ENCODE results near the gene RNF223. TPM values are rescaled to one million over a fixed set of nuclear protein-coding genes. Genes with fewer than 3 reads are reported as not detected.

RNF223 gene
- polyA plus RNA-seq, 2 donors, result 28.2 to 44.2 TPM

DNA sequence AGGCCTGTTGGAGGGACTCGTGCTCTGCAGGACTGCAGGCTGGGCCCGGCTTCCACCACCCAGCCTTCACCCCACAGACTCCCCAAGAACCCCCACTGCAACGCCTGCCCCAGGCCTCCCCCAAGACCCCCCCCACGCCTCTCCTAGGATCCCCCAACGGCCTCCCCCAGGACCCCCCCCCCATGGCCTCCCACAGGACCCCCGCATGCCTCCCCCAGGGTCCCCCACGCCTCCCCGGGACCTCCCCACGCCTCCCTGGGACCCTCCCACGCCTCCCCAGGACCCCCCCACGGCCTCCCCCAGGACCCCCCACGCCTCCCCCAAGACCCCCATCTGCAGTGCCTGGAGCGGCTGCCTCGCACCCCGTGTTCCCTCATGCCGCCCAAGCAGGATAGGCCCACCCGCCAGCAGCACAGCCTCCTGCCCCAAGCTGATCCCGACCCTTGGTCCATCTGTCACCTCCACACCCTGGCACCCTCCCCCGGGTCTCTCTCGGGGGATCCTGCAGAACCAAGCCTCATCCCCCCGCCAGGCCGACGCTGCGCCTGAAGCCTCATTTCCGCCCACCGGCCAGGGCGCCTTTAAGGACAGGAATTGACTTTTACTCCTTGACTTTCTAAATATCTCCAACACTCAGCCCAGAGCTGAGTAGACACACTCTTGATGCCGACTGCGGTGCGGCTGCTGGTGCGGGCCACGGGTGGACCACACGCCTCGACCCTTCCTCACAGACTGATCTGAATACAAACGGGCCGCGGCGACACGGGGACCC, 14.1 kb upstream of the RNF223 start:
- Histone ChIP-seq H3K27me3 (ENCODE audit: control insufficient read depth in 1 of 2, insufficient read depth in 2 of 2, low read length in 2 of 2) (no peaks in the 10 kb centered on the region), H3K4me3 (ENCODE audit: low read depth in 1 of 2, low read length in 2 of 2) (no peak overlapping the region), H3K9me3 (ENCODE audit: control insufficient read depth in 2 of 2, insufficient read depth in 1 of 2, low read depth in 1 of 2, low read length in 1 of 2) (no peaks in the 10 kb centered on the region), H3K36me3 (ENCODE audit: control insufficient read depth in 2 of 2, insufficient read depth in 2 of 2, low read length in 1 of 2) (peaks cover 0 to 11% of the 10 kb centered on the region in 2 donors), H3K27ac (ENCODE audit: low read depth in 2 of 2, low read length in 1 of 2) (no peak overlapping the region), H3K4me1 (ENCODE audit: control insufficient read depth in 2 of 2, insufficient read depth in 2 of 2, low read length in 1 of 2) (no peaks in the 10 kb centered on the region)
- WGBS, 2 donors, result 92 to 94% methylated on average over 27 to 39 of the region's 39 CpGs

DNA sequence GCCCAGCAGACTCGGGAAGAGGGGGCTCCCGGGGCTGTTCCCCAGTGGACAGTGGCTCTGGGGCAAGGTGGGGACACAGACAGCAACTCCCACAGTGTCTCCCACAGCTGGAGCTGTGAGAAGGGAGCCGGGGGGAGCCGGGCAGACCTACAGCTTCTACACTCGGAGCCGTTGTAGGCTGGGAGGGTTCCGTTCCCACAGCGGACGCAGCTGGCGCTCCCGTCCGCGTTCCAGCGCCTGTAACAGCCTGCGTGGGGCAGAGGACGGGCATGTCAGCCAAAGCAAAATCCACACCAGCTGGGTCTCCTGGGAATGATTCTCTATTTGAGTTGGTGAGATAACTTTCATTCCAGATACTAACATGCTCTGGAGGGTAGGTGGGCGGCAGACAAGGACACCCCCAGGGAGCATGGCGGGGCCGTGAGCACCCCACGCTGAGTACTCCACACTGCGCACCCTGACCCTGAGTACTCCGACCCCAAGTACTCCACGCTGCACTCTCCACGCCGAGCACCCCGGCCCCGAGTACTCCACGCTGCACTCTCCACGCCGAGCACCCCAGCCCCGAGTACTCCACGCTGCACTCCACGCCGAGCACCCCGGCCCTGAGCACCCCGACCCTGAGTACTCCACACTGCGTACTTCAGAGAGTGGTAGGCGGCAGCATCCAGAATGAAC, 13.4 kb upstream of the RNF223 start:
- peaks cover 0 to 3% of the 10 kb centered on the region in 2 donors for H3K4me1 ChIP-seq (ENCODE audit: control insufficient read depth in 2 of 2, insufficient read depth in 2 of 2, low read length in 1 of 2)
- no peaks in the 10 kb centered on the region for H3K9me3 ChIP-seq (ENCODE audit: control insufficient read depth in 2 of 2, insufficient read depth in 1 of 2, low read depth in 1 of 2, low read length in 1 of 2)
- WGBS, 2 donors, result 92 to 94% methylated on average over 38 of the region's 38 CpGs
- no peak overlapping the region for H3K27ac ChIP-seq (ENCODE audit: low read depth in 2 of 2, low read length in 1 of 2)
- H3K4me3 ChIP-seq (ENCODE audit: low read depth in 1 of 2, low read length in 2 of 2), result no peak overlapping the region
- H3K27me3 ChIP-seq (ENCODE audit: control insufficient read depth in 1 of 2, insufficient read depth in 2 of 2, low read length in 2 of 2), result no peaks in the 10 kb centered on the region
- H3K36me3 ChIP-seq (ENCODE audit: control insufficient read depth in 2 of 2, insufficient read depth in 2 of 2, low read length in 1 of 2), result peaks cover 0 to 11% of the 10 kb centered on the region in 2 donors

DNA sequence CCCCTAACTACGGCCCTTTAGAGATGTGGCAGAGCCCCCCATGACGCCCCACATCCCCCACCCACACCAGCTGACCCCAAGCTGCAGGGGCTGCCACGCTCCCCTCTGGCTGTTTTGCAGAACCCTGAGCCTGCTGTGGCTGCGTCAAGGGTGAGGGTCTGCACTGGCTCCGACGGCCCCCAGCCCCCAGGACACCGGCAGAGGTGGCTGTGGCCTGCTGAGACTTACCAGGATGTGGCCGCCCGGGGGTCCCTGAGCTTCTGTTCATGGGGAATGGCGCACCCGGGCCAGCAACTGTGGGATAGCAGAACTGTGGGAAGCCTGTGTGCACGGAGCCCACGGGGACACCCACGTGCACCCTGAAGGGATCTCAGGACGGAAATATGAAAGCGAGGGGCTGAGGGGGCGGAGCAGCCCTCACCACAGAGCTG, 12.8 kb upstream of the RNF223 start:
- Histone ChIP-seq H3K4me3 (ENCODE audit: low read depth in 1 of 2, low read length in 2 of 2) (no peak overlapping the region), H3K9me3 (ENCODE audit: control insufficient read depth in 2 of 2, insufficient read depth in 1 of 2, low read depth in 1 of 2, low read length in 1 of 2) (no peaks in the 10 kb centered on the region), H3K4me1 (ENCODE audit: control insufficient read depth in 2 of 2, insufficient read depth in 2 of 2, low read length in 1 of 2) (peaks cover 0 to 3% of the 10 kb centered on the region in 2 donors), H3K36me3 (ENCODE audit: control insufficient read depth in 2 of 2, insufficient read depth in 2 of 2, low read length in 1 of 2) (peaks cover 0 to 11% of the 10 kb centered on the region in 2 donors), H3K27ac (ENCODE audit: low read depth in 2 of 2, low read length in 1 of 2) (no peak overlapping the region), H3K27me3 (ENCODE audit: control insufficient read depth in 1 of 2, insufficient read depth in 2 of 2, low read length in 2 of 2) (no peaks in the 10 kb centered on the region)
- 91 to 95% methylated on average over 16 to 17 of the region's 17 CpGs for WGBS, 2 donors

DNA sequence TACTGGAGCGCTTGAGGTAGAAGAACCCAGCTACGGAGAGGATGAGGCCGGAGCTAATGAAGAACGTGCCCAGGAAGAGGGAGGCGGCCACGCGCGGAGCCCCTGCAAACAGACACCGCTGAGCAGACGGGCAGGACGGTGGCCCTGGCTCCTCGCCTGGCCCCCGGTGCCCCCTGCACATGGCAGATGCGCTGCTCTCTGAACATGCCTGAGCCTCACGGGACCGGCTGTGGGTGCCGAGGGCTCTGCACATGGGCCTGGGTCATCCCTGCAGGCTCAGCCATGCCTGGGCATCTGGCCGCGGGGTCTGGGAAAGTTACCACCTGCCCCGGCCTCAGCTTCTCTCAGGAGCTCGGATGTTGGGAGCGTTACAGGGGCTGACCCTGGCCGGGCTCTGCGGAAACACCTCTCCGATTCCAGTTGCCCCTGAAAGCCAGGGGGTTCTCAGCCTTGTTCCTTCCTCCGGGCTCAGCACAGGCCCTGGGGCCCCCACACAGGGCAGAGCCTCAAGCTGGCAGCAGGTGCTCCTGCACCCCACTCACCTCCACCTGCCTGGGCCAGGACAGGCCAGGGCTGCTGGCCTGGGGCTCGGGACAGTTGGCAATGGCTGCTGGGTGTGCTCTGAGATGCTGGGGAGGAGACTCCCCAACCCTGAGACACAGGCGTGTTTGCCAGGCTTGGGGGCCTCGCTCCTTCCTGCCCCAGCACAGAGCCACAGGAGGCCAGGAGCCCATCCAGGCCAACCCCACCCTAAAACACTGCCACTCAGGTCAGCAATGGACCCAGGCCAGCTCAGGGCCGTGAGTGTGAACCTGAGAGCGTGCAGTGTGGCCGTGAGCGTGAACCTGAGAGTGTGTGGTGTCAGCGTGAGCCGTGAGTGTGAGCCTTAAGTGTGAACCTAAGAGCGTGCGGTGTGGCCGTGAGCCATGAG, 12.1 kb upstream of the RNF223 start:
- Histone ChIP-seq H3K36me3 (ENCODE audit: control insufficient read depth in 2 of 2, insufficient read depth in 2 of 2, low read length in 1 of 2) (peaks cover 0 to 11% of the 10 kb centered on the region in 2 donors), H3K27ac (ENCODE audit: low read depth in 2 of 2, low read length in 1 of 2) (no peak overlapping the region), H3K4me3 (ENCODE audit: low read depth in 1 of 2, low read length in 2 of 2) (no peak overlapping the region), H3K9me3 (ENCODE audit: control insufficient read depth in 2 of 2, insufficient read depth in 1 of 2, low read depth in 1 of 2, low read length in 1 of 2) (no peaks in the 10 kb centered on the region), H3K27me3 (ENCODE audit: control insufficient read depth in 1 of 2, insufficient read depth in 2 of 2, low read length in 2 of 2) (no peaks in the 10 kb centered on the region), H3K4me1 (ENCODE audit: control insufficient read depth in 2 of 2, insufficient read depth in 2 of 2, low read length in 1 of 2) (peaks cover 0 to 3% of the 10 kb centered on the region in 2 donors)
- WGBS, 2 donors, result 92 to 93% methylated on average over 33 to 38 of the region's 38 CpGs

DNA sequence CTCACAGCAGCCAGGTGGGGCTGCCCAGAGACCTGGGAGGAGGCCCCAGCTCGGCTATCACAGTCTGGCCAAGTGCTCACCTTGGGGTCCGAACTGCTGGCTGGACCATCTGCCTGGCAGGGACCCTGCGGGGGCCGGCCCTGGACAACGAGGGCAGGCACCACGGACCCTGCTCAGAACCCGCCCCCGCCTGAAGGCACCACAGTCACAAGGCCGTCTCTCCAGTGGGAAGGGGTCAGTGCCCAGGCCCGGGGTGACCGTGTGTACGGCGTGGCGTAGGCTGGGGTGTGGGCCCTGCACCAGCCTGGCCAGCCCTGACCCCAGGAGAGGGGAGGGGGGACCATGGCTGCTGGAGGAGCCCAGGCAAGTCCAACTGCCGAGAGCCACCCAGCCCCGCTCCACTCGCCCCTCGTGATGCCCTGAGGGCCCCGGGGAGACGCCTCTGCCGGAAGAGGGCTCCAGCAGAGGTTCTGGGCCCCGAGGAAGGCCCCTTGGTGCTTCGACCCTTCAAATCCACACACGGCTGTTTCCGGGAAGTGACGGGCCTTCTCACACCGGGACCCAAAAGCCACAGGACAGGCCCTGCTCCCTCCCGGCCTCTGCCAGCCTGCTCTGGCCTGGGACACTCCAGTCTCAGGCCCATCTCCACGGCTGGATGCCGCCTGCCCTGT, 11.2 kb upstream of the RNF223 start:
- Histone ChIP-seq H3K4me1 (ENCODE audit: control insufficient read depth in 2 of 2, insufficient read depth in 2 of 2, low read length in 1 of 2) (peaks cover under 1 to 5% of the 10 kb centered on the region in 2 donors), H3K9me3 (ENCODE audit: control insufficient read depth in 2 of 2, insufficient read depth in 1 of 2, low read depth in 1 of 2, low read length in 1 of 2) (no peaks in the 10 kb centered on the region), H3K4me3 (ENCODE audit: low read depth in 1 of 2, low read length in 2 of 2) (no peak overlapping the region), H3K27ac (ENCODE audit: low read depth in 2 of 2, low read length in 1 of 2) (no peak overlapping the region), H3K36me3 (ENCODE audit: control insufficient read depth in 2 of 2, insufficient read depth in 2 of 2, low read length in 1 of 2) (peaks cover 0 to 11% of the 10 kb centered on the region in 2 donors), H3K27me3 (ENCODE audit: control insufficient read depth in 1 of 2, insufficient read depth in 2 of 2, low read length in 2 of 2) (no peaks in the 10 kb centered on the region)
- WGBS, 2 donors, result 86 to 90% methylated on average over 30 of the region's 30 CpGs

DNA sequence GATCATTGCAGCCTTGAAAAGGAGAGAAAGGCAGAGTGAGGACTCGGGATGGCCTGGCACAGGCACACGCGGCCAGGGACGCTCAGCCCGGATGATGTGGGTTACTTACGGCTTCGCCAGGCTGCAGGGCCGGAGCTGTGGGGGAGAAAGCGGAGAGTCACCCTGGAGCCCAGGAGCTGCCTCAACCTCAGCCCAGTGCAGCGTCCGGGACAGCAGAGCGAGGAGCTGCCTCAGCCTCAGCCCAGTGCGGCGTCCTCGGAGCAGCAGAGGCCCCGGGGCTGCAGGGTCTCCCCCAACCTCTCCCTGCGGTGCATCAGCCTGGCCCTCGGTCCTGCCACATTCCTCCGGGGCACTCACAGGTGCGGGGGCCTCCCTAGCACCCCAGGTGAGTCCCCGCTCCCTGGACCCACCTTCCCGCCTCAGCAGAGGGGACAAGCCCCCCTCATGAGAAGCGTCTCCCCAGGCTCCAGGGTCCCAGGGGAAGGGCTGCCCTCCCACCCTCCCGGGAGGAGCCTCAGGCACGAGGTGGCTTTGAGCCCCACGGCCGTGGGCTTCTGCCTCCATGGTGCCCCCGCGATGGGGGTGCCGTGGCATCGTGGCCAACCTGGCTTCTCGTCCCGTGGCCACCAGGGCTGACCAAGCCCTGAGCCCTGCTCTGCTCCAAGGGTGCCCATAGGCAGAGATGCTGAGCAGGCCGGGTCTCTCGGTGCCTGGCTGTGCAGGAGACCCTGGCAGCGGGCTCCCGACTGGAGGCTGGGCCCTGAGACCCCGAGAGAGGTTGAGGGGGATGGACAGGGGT, 10.5 kb upstream of the RNF223 start:
- no peak overlapping the region for H3K27ac ChIP-seq (ENCODE audit: low read depth in 2 of 2, low read length in 1 of 2)
- H3K9me3 ChIP-seq (ENCODE audit: control insufficient read depth in 2 of 2, insufficient read depth in 1 of 2, low read depth in 1 of 2, low read length in 1 of 2), result no peaks in the 10 kb centered on the region
- H3K4me1 ChIP-seq (ENCODE audit: control insufficient read depth in 2 of 2, insufficient read depth in 2 of 2, low read length in 1 of 2), result peaks cover 3 to 12% of the 10 kb centered on the region in 2 donors
- no peak overlapping the region for H3K4me3 ChIP-seq (ENCODE audit: low read depth in 1 of 2, low read length in 2 of 2)
- peaks cover 0 to 7% of the 10 kb centered on the region in 2 donors for H3K36me3 ChIP-seq (ENCODE audit: control insufficient read depth in 2 of 2, insufficient read depth in 2 of 2, low read length in 1 of 2)
- 88 to 90% methylated on average over 37 to 38 of the region's 38 CpGs for WGBS, 2 donors
- no peaks in the 10 kb centered on the region for H3K27me3 ChIP-seq (ENCODE audit: control insufficient read depth in 1 of 2, insufficient read depth in 2 of 2, low read length in 2 of 2)

DNA sequence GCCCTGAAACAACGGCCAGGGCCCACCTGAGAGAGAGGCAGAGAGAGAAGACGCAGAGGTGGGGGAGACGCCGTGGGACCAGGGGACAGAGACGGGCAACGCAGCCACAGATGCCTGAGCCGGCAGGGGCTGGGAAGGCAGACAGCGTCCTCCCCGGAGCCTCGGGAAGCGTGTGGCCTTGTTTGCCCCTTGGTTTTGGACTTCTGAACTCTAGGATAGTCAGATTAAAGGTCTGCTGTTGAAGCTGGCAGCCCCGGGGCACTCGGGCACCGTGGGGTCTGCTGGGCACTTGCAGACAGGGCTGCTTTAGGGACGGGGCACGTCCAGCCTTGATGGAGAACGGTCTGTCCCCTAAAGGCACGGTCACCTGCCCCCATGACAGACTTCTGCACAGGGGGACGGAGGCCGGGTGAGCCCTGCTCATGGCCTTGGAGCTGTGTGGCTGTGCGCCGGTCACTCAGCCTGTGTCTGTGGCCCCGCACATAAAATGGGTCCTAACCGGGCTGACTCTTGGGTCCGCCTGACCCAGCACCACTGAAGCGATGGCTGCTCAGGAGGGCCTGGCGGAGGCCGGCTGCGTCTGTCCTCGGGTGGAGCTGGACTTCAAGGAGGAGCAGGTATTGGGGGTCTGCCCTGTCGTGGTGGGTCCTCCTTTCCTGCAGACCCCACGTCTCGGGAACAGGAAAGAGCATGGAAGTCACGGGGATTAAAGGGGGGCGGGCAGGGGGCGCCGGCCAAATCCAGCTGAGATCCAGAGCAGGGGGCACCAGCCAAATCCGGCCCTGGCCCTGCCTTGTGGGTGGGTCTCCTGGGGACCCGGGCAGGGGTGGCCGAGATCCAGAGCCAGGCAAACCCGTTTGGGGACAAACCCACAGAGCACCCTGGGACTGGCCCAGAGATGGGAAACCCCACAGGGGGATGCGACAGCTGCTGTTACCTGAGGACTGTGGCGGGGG, 9.6 kb upstream of the RNF223 start:
- WGBS, 2 donors, result 86 to 90% methylated on average over 40 to 43 of the region's 43 CpGs
- peaks cover 3 to 15% of the 10 kb centered on the region in 2 donors for H3K4me1 ChIP-seq (ENCODE audit: control insufficient read depth in 2 of 2, insufficient read depth in 2 of 2, low read length in 1 of 2)
- no peaks in the 10 kb centered on the region for H3K27me3 ChIP-seq (ENCODE audit: control insufficient read depth in 1 of 2, insufficient read depth in 2 of 2, low read length in 2 of 2)
- peaks cover 0 to 7% of the 10 kb centered on the region in 2 donors for H3K36me3 ChIP-seq (ENCODE audit: control insufficient read depth in 2 of 2, insufficient read depth in 2 of 2, low read length in 1 of 2)
- H3K9me3 ChIP-seq (ENCODE audit: control insufficient read depth in 2 of 2, insufficient read depth in 1 of 2, low read depth in 1 of 2, low read length in 1 of 2), result no peaks in the 10 kb centered on the region
- no peak overlapping the region for H3K27ac ChIP-seq (ENCODE audit: low read depth in 2 of 2, low read length in 1 of 2)
- H3K4me3 ChIP-seq (ENCODE audit: low read depth in 1 of 2, low read length in 2 of 2), result no peak overlapping the region
